ENCODE results near the gene CGGBP1.
"Not testable (repeated sequence)": the region's sequence is repeated elsewhere in the genome, so short reads cannot be mapped to it uniquely, and the experiment has no call there.

The CGGBP1 gene

DNA sequence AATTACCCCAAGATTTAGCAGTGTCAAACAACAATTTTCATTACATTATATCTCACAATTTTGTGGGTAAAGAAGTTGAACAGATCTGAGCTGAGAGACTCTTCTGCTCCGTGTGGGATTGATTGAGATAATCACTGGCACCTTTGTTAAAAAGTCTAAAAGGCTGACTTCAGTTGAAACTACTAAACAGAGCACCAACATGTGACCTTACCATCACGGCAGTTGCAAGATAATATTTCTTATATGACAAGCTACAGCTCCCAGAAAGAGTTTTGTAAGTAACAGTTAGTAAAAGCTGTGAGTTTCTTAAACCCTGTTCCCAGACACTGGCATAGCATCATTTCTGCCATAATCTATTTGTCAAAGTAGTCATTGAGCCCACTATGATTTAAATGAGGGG, 25.0 kb downstream of the CGGBP1 start:
- Histone ChIP-seq H3K4me1 (ENCODE audit: control insufficient read depth, insufficient read depth, low read length) (peaks cover 7% of the 10 kb centered on the region), H3K4me3 (ENCODE audit: low read length) (no peak overlapping the region), H3K9ac (ENCODE audit: low read depth, low read length) (no peak overlapping the region), H3K27me3 (ENCODE audit: control insufficient read depth, insufficient read depth, low read length) (no peaks in the 10 kb centered on the region), H3K4me2 (ENCODE audit: low read length) (no peak overlapping the region), H3K9me3 (replicated peaks; ENCODE audit: low read length) (no peaks in the 10 kb centered on the region), H3K36me3 (ENCODE audit: insufficient read depth, low read length) (no peaks in the 10 kb centered on the region)

GRCh38 chr3:88033079-88033478, 25.7 kb downstream of the CGGBP1 start:
- Histone ChIP-seq H3K4me1 (ENCODE audit: control insufficient read depth, insufficient read depth, low read length) (peaks cover 4% of the 10 kb centered on the region), H3K36me3 (ENCODE audit: insufficient read depth, low read length) (no peaks in the 10 kb centered on the region), H3K27me3 (ENCODE audit: control insufficient read depth, insufficient read depth, low read length) (no peaks in the 10 kb centered on the region), H3K9me3 (replicated peaks; ENCODE audit: low read length) (no peaks in the 10 kb centered on the region), H3K9ac (ENCODE audit: low read depth, low read length) (no peak overlapping the region), H3K4me2 (ENCODE audit: low read length) (no peak overlapping the region), H3K4me3 (ENCODE audit: low read length) (no peak overlapping the region)

DNA sequence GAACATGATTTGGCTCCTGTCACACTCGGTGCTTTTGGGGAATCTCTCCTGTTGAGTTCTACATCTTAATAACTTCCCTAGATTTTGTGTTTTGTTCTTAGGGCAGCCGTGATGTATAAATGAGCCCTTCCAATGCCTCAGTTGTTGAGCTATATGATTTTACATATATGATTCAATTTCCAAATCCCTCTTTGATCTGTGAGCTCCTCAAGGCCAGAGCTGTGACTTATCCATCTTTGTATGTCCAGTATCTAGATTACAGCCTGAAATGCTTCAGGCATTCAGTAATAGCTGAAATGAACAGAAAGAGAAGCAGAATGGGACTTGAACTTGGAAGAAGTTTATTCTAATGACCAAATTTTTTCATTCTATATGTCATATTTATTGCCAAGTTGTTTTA, 26.6 kb downstream of the CGGBP1 start:
- Histone ChIP-seq H3K4me3 (ENCODE audit: low read length) (peak overlapping the region; percentile 66), H3K9ac (ENCODE audit: low read depth, low read length) (peak overlapping the region; percentile 74), H3K27me3 (ENCODE audit: control insufficient read depth, insufficient read depth, low read length) (no peaks in the 10 kb centered on the region), H3K4me2 (ENCODE audit: low read length) (peak overlapping the region; percentile 91), H3K4me1 (ENCODE audit: control insufficient read depth, insufficient read depth, low read length) (peaks cover 4% of the 10 kb centered on the region), H3K9me3 (replicated peaks; ENCODE audit: low read length) (no peaks in the 10 kb centered on the region), H3K36me3 (ENCODE audit: insufficient read depth, low read length) (no peaks in the 10 kb centered on the region)

DNA sequence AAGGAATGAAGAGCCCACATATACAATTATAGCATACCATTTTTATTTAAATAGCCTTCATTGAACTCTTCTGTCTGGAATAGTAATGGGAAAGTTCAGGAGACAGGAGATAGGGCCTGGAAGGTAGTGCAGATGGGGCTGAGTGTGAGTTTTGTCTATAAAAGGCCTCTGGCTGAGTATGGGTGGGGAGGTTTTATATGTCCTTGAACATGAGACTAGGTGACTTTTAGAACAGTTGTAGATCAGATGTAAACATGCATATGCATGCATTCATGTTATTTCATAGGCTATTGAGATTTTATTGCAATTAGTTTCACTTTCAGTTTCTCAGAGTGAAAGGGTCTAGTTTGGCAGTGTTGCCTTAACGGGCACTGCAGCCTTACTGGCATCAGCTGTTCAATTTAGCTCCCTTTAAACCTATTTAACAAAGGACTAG, 27.1 kb downstream of the CGGBP1 start:
- Histone ChIP-seq H3K4me1 (ENCODE audit: control insufficient read depth, insufficient read depth, low read length) (peaks cover 4% of the 10 kb centered on the region), H3K36me3 (ENCODE audit: insufficient read depth, low read length) (no peaks in the 10 kb centered on the region), H3K4me2 (ENCODE audit: low read length) (peak overlapping the region; percentile 91), H3K9ac (ENCODE audit: low read depth, low read length) (peak overlapping the region; percentile 74), H3K27me3 (ENCODE audit: control insufficient read depth, insufficient read depth, low read length) (no peaks in the 10 kb centered on the region), H3K9me3 (replicated peaks; ENCODE audit: low read length) (no peaks in the 10 kb centered on the region), H3K4me3 (ENCODE audit: low read length) (peak overlapping the region; percentile 66)

- Histone ChIP-seq H3K9ac (ENCODE audit: low read depth, low read length) (peak overlapping the region; percentile 11), H3K4me2 (ENCODE audit: low read length) (peak overlapping the region; percentile 73), H3K4me3 (ENCODE audit: low read length) (no peak overlapping the region), H3K9me3 (replicated peaks; ENCODE audit: low read length) (no peaks in the 10 kb centered on the region), H3K36me3 (ENCODE audit: insufficient read depth, low read length) (no peaks in the 10 kb centered on the region), H3K4me1 (ENCODE audit: control insufficient read depth, insufficient read depth, low read length) (peaks cover 4% of the 10 kb centered on the region), H3K27me3 (ENCODE audit: control insufficient read depth, insufficient read depth, low read length) (no peaks in the 10 kb centered on the region)
Observed at GRCh38 chr3:88030210-88030609, 28.6 kb downstream of the CGGBP1 start.

DNA sequence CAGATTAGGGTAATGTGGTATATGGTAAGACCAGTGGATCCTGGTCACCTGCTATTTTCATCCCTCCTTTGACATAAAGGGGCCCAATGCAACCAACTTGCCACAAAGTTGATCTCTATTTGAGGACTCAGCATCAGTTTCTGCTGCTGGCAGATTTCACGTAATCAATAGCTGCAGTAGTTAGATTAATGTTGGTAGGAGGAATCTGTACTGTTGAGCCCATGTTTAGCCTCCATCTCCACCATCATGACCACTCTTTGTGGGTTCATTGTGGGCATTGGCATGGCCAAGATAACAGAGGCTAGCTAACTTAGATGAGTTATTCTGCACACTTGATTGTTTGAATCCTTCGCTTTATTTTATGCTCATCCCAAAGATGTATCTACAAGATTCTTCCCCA, 29.9 kb downstream of the CGGBP1 start:
- H3K9me3 ChIP-seq (replicated peaks; ENCODE audit: low read length), result no peaks in the 10 kb centered on the region

DNA sequence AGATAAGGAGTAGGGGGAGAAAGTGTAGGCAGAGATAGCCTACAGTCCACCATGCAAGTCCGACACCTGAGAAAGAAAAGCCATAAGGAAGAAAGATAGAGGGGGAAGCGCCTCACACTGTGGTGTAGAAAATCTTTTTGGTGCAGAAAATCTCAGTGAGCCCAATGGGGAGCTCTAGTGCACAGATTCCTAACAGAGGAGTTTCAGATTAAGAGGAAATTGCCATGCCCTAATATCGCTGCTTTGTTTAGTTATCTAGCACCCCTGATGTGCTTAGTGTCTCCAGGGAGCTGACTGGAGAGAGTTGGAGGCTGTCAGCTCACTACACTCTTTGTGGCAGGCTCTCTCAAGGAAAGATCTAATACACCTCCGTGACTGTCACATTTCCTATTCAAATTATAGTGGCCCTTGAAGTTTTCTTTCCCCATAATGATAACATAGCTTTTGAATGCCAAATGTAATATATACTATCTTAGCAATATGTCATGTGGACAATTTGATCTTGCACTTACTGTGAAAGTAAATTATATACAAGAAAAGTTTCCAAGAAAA, 33.7 kb downstream of the CGGBP1 start:
- H3K27me3 ChIP-seq (ENCODE audit: control insufficient read depth, insufficient read depth, low read length), result peaks cover 4% of the 10 kb centered on the region
- no peak overlapping the region for H3K4me3 ChIP-seq (ENCODE audit: low read length)
- no peaks in the 10 kb centered on the region for H3K36me3 ChIP-seq (ENCODE audit: insufficient read depth, low read length)
- H3K9me3 ChIP-seq (replicated peaks; ENCODE audit: low read length), result no peaks in the 10 kb centered on the region
- H3K4me2 ChIP-seq (ENCODE audit: low read length), result no peak overlapping the region
- no peaks in the 10 kb centered on the region for H3K4me1 ChIP-seq (ENCODE audit: control insufficient read depth, insufficient read depth, low read length)
- H3K9ac ChIP-seq (ENCODE audit: low read depth, low read length), result no peak overlapping the region

More for the DNA sequence above, 29.9 kb downstream of the CGGBP1 start:
- Histone ChIP-seq H3K27me3 (ENCODE audit: control insufficient read depth, insufficient read depth, low read length) (peaks cover under 1% of the 10 kb centered on the region), H3K4me1 (ENCODE audit: control insufficient read depth, insufficient read depth, low read length) (peaks cover 4% of the 10 kb centered on the region), H3K4me3 (ENCODE audit: low read length) (no peak overlapping the region), H3K36me3 (ENCODE audit: insufficient read depth, low read length) (no peaks in the 10 kb centered on the region), H3K4me2 (ENCODE audit: low read length) (no peak overlapping the region), H3K9ac (ENCODE audit: low read depth, low read length) (no peak overlapping the region)

- Histone ChIP-seq H3K4me1 (ENCODE audit: control insufficient read depth, insufficient read depth, low read length) (no peaks in the 10 kb centered on the region), H3K4me3 (ENCODE audit: low read length) (no peak overlapping the region), H3K27me3 (ENCODE audit: control insufficient read depth, insufficient read depth, low read length) (peaks cover 13% of the 10 kb centered on the region), H3K9me3 (replicated peaks; ENCODE audit: low read length) (no peaks in the 10 kb centered on the region), H3K36me3 (ENCODE audit: insufficient read depth, low read length) (no peaks in the 10 kb centered on the region), H3K4me2 (ENCODE audit: low read length) (no peak overlapping the region), H3K9ac (ENCODE audit: low read depth, low read length) (no peak overlapping the region)
Observed at GRCh38 chr3:88019024-88019423, 39.8 kb downstream of the CGGBP1 start.

GRCh38 chr3:88015656-88016055, 43.1 kb downstream of the CGGBP1 start:
- H3K9ac ChIP-seq (ENCODE audit: low read depth, low read length); H3K4me2 ChIP-seq (ENCODE audit: low read length); H3K4me1 ChIP-seq (ENCODE audit: control insufficient read depth, insufficient read depth, low read length); H3K4me3 ChIP-seq (ENCODE audit: low read length); H3K36me3 ChIP-seq (ENCODE audit: insufficient read depth, low read length); H3K9me3 ChIP-seq (replicated peaks; ENCODE audit: low read length): not testable (repeated sequence)
- H3K27me3 ChIP-seq (ENCODE audit: control insufficient read depth, insufficient read depth, low read length), result peaks cover 13% of the 10 kb centered on the region

DNA sequence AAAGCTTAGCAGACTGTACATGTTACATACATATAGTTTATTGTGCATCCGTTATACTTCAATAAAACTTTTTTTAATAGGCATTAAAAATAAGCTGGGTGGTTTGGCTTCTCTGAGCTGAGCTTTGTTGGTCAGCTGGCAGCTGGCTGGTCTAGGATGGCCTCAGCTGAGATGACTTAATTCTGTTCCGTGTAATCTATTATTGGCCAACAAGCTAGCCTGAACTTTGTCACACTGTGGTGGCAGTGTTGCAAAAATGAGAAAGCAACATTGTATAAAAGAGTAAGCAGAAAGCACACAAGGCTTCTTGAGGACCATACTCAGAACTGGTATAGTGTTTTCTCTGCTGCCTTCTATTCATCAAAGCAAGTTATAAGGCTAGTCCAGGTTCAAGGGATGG, 45.2 kb downstream of the CGGBP1 start:
- Histone ChIP-seq H3K4me3 (ENCODE audit: low read length) (no peak overlapping the region), H3K4me2 (ENCODE audit: low read length) (no peak overlapping the region), H3K9me3 (replicated peaks; ENCODE audit: low read length) (no peaks in the 10 kb centered on the region), H3K27me3 (ENCODE audit: control insufficient read depth, insufficient read depth, low read length) (peaks cover 13% of the 10 kb centered on the region), H3K36me3 (ENCODE audit: insufficient read depth, low read length) (no peaks in the 10 kb centered on the region), H3K4me1 (ENCODE audit: control insufficient read depth, insufficient read depth, low read length) (no peaks in the 10 kb centered on the region), H3K9ac (ENCODE audit: low read depth, low read length) (no peak overlapping the region)

- Histone ChIP-seq H3K9ac (ENCODE audit: low read depth, low read length) (no peak overlapping the region), H3K9me3 (replicated peaks; ENCODE audit: low read length) (no peaks in the 10 kb centered on the region)
Observed at GRCh38 chr3:88010810-88011209, 48.0 kb downstream of the CGGBP1 start.

GRCh38 chr3:88009066-88009465, 49.7 kb downstream of the CGGBP1 start:
- H3K27me3 ChIP-seq (ENCODE audit: control insufficient read depth, insufficient read depth, low read length), result peaks cover 4% of the 10 kb centered on the region
- no peak overlapping the region for H3K9ac ChIP-seq (ENCODE audit: low read depth, low read length)
- no peak overlapping the region for H3K4me3 ChIP-seq (ENCODE audit: low read length)

More at GRCh38 chr3:88010810-88011209, 48.0 kb downstream of the CGGBP1 start:
- peaks cover 9% of the 10 kb centered on the region for H3K27me3 ChIP-seq (ENCODE audit: control insufficient read depth, insufficient read depth, low read length)
- H3K4me3 ChIP-seq (ENCODE audit: low read length), result no peak overlapping the region
- H3K4me1 ChIP-seq (ENCODE audit: control insufficient read depth, insufficient read depth, low read length), result no peaks in the 10 kb centered on the region
- no peaks in the 10 kb centered on the region for H3K36me3 ChIP-seq (ENCODE audit: insufficient read depth, low read length)
- H3K4me2 ChIP-seq (ENCODE audit: low read length), result no peak overlapping the region

More at GRCh38 chr3:88009066-88009465, 49.7 kb downstream of the CGGBP1 start:
- H3K4me1 ChIP-seq (ENCODE audit: control insufficient read depth, insufficient read depth, low read length), result no peaks in the 10 kb centered on the region
- no peaks in the 10 kb centered on the region for H3K36me3 ChIP-seq (ENCODE audit: insufficient read depth, low read length)
- no peaks in the 10 kb centered on the region for H3K9me3 ChIP-seq (replicated peaks; ENCODE audit: low read length)
- no peak overlapping the region for H3K4me2 ChIP-seq (ENCODE audit: low read length)
